ENCODE measurements around the gene GZMB. TPM values are rescaled to one million over a fixed set of nuclear protein-coding genes. Genes with fewer than 3 reads are reported as not detected.
"Not testable (repeated sequence)": the region's sequence is repeated elsewhere in the genome, so short reads cannot be mapped to it uniquely, and the experiment has no call there.

GZMB gene
- total RNA-seq, 4 donors from 2014 or later, result 0.91 to 11.9 TPM; not detected in 2

- intact Hi-C loops (cut with DNase I), result no loop called here
- no peak for DNase-seq (ENCODE audit: extremely low spot score)
- no peaks in the 10 kb centered on the region for H3K4me1 ChIP-seq
- no peaks in the 10 kb centered on the region for H3K27me3 ChIP-seq
- H3K27ac ChIP-seq (replicated peaks in 1 of 4), result no peak overlapping the region
- no peaks in the 10 kb centered on the region for H3K36me3 ChIP-seq
- no peak for TF ChIP-seq POLR2A (IDR thresholded peaks at IDR 0.05; ENCODE audit: low read depth)
- TF ChIP-seq POLR2AphosphoS5 (IDR thresholded peaks at IDR 0.05), result no peak
- TF ChIP-seq, protein P1, sequence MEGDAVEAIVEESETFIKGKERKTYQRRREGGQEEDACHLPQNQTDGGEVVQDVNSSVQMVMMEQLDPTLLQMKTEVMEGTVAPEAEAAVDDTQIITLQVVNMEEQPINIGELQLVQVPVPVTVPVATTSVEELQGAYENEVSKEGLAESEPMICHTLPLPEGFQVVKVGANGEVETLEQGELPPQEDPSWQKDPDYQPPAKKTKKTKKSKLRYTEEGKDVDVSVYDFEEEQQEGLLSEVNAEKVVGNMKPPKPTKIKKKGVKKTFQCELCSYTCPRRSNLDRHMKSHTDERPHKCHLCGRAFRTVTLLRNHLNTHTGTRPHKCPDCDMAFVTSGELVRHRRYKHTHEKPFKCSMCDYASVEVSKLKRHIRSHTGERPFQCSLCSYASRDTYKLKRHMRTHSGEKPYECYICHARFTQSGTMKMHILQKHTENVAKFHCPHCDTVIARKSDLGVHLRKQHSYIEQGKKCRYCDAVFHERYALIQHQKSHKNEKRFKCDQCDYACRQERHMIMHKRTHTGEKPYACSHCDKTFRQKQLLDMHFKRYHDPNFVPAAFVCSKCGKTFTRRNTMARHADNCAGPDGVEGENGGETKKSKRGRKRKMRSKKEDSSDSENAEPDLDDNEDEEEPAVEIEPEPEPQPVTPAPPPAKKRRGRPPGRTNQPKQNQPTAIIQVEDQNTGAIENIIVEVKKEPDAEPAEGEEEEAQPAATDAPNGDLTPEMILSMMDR (IDR thresholded peaks at IDR 0.05), result no peak
- TF ChIP-seq EP300 (IDR thresholded peaks at IDR 0.05), result no peak
- H3K9me3 ChIP-seq, result peaks cover 0 to 36% (median 13%) of the 10 kb centered on the region in 4 donors
- no peak overlapping the region for H3K4me3 ChIP-seq
These were observed 36.6 kb downstream of the GZMB start for GRCh38 chr14:24597403-24597802.

- WGBS, result 66% methylated on average over 3 of the region's 3 CpGs
- peaks cover 0 to 36% (median 13%) of the 10 kb centered on the region in 4 donors for H3K9me3 ChIP-seq
These were observed 38.7 kb downstream of the GZMB start for GRCh38 chr14:24595073-24595808.

GRCh38 chr14:24591004-24591403 lies 43.0 kb downstream of the GZMB start:
- H3K27ac ChIP-seq (replicated peaks in 1 of 4); H3K27me3 ChIP-seq; intact Hi-C loops (cut with DNase I); H3K36me3 ChIP-seq; H3K4me3 ChIP-seq; H3K4me1 ChIP-seq; DNase-seq (ENCODE audit: extremely low spot score): not testable (repeated sequence)
- 70% methylated on average over 2 of the region's 2 CpGs for WGBS
- H3K9me3 ChIP-seq, result peaks cover 0 to 41% (median 24%) of the 10 kb centered on the region in 4 donors

More at GRCh38 chr14:24595073-24595808, 38.7 kb downstream of the GZMB start:
- no peak overlapping the region for H3K4me3 ChIP-seq
- no peak overlapping the region for H3K27ac ChIP-seq (replicated peaks in 1 of 4)
- intact Hi-C loops (cut with DNase I), result no loop called here
- no peak for TF ChIP-seq POLR2A (IDR thresholded peaks at IDR 0.05; ENCODE audit: low read depth)
- no peak for TF ChIP-seq POLR2AphosphoS5 (IDR thresholded peaks at IDR 0.05)
- TF ChIP-seq, protein P1 (IDR thresholded peaks at IDR 0.05), result no peak
- TF ChIP-seq EP300 (IDR thresholded peaks at IDR 0.05), result no peak
- H3K27me3 ChIP-seq, result no peaks in the 10 kb centered on the region
- no peaks in the 10 kb centered on the region for H3K36me3 ChIP-seq
- H3K4me1 ChIP-seq, result no peaks in the 10 kb centered on the region
- no peak for DNase-seq (ENCODE audit: extremely low spot score)

GRCh38 chr14:24584402-24584801 lies 49.6 kb downstream of the GZMB start:
- H3K36me3 ChIP-seq; intact Hi-C loops (cut with DNase I); H3K27me3 ChIP-seq; H3K4me3 ChIP-seq; DNase-seq (ENCODE audit: extremely low spot score); H3K4me1 ChIP-seq; H3K27ac ChIP-seq (replicated peaks in 1 of 4): not testable (repeated sequence)
- 89% methylated on average over 3 of the region's 3 CpGs for WGBS
- H3K9me3 ChIP-seq, result peaks cover 0 to 24% (median 22%) of the 10 kb centered on the region in 4 donors

Other genes starting within 250 kb of the GZMB start
- 10 to 100 TPM in 3 of 4 donors, 1 to 10 TPM in 1; 8.0 to 21.2 (median 13.4) TPM for gene NYNRIN, start 235.2 kb downstream of the GZMB start, total RNA-seq
- gene CBLN3, start 204.5 kb downstream of the GZMB start, total RNA-seq, result 1 to 10 TPM; 1.2 to 2.2 (median 1.9) TPM
- gene KHNYN, start 204.2 kb downstream of the GZMB start, total RNA-seq, result 10 to 100 TPM; 46.5 to 75.8 (median 58.4) TPM
- gene SDR39U1, start 191.4 kb downstream of the GZMB start, total RNA-seq, result 10 to 100 TPM; 23.9 to 48.6 (median 33.5) TPM
- gene CMA1, start 125.9 kb downstream of the GZMB start, total RNA-seq, result 1 to 10 TPM in 3 of 4 donors, not detected in 1; 1.2 to 8.0 (median 2.6) TPM
- 10 to 100 TPM in 1 of 4 donors, 1 to 10 TPM in 3; 2.1 to 29.8 (median 7.5) TPM for gene CTSG, start 57.9 kb downstream of the GZMB start, total RNA-seq
- 1 to 10 TPM in 1 of 4 donors, under 1 TPM in 2, not detected in 1; 0.50 to 1.3 (median 0.97) TPM for gene GZMH, start 24.5 kb downstream of the GZMB start, total RNA-seq

Data from esophagus muscularis mucosa (tissue), 4 donors.